ENCODE results near the gene VAMP3. TPM values are rescaled to one million over a fixed set of nuclear protein-coding genes. Genes with fewer than 3 reads are reported as not detected.

VAMP3 gene
- total RNA-seq, 1 donor from 2014 or later, result 31.8 TPM

DNA sequence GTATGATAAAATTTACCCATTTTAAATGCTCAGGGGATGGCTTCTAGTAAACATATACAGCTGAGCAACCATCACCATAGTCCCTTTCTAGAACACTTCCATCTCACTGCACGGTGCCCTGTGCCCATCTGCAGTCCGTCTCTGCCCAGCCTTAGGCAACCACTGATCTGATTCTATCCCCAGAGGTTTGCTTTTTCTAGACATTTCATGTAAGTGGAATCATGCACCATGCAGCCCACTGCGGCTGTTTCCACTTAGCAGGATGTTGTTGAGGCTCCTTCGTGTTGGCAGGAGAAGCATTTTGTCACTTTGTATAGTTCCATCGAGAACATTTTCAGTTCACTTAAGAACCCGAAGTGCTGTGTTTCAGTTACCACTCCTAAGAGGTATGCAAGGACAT, 27.8 kb upstream of the VAMP3 start:
- ChIA-PET POLR2A (no interaction called here), CTCF (interaction anchor here (4.3 kb wide), 1 partner anchor 9 kb away, joined by 29 read pairs; no protein-coding TSS in a partner anchor)
- Mint-ChIP-seq H3K4me3 (no peak overlapping the region), H3K27me3 (no peaks in the 10 kb centered on the region), H3K4me1 (peaks cover 4% of the 10 kb centered on the region), H3K36me3 (ENCODE audit: low read depth) (peaks cover 26% of the 10 kb centered on the region), H3K9me3 (peaks cover 3% of the 10 kb centered on the region), H3K27ac (no peak overlapping the region)
- intact Hi-C loops (cut with micrococcal nuclease), result no loop called here
- ATAC-seq (ENCODE audit: low read depth), result no peak
- TF ChIP-seq, protein P1, sequence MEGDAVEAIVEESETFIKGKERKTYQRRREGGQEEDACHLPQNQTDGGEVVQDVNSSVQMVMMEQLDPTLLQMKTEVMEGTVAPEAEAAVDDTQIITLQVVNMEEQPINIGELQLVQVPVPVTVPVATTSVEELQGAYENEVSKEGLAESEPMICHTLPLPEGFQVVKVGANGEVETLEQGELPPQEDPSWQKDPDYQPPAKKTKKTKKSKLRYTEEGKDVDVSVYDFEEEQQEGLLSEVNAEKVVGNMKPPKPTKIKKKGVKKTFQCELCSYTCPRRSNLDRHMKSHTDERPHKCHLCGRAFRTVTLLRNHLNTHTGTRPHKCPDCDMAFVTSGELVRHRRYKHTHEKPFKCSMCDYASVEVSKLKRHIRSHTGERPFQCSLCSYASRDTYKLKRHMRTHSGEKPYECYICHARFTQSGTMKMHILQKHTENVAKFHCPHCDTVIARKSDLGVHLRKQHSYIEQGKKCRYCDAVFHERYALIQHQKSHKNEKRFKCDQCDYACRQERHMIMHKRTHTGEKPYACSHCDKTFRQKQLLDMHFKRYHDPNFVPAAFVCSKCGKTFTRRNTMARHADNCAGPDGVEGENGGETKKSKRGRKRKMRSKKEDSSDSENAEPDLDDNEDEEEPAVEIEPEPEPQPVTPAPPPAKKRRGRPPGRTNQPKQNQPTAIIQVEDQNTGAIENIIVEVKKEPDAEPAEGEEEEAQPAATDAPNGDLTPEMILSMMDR (IDR thresholded peaks at IDR 0.05), result no peak
- DNase-seq, result no peak

GRCh38 chr1:7744882-7745281, 26.2 kb upstream of the VAMP3 start:
- CTCF ChIA-PET, result interaction anchor here (2.9 kb wide), 1 partner anchor 75 kb away, joined by 7 read pairs; no protein-coding TSS in a partner anchor
- H3K27ac Mint-ChIP-seq, result no peak overlapping the region
- intact Hi-C loops (cut with micrococcal nuclease), result no loop called here

DNA sequence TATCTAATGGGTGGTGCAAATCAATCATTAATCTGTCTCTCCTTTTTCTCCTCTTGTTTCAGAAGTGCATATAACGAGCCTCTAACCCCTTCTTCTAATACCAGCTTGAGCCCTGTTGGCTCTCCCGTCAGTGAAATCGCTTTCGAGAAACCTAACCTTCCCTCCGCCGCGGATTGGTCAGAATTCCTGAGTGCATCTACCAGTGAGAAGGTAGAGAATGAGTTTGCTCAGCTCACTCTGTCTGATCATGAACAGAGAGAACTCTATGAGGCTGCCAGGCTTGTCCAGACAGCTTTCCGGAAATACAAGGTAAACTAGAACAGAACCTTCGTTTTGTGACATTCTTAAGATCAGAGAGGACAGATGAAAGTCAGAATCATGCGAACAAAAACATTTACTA, 25.3 kb upstream of the VAMP3 start:
- ChIA-PET POLR2A (no interaction called here), CTCF (interaction anchor here (2.9 kb wide), 1 partner anchor 76 kb away, joined by 7 read pairs; no protein-coding TSS in a partner anchor)
- ATAC-seq (ENCODE audit: low read depth) (no peak), DNase-seq (no peak)
- H3K4me1 Mint-ChIP-seq, result no peaks in the 10 kb centered on the region
- no peak overlapping the region for H3K4me3 Mint-ChIP-seq
- TF ChIP-seq, protein P1 (IDR thresholded peaks at IDR 0.05), result no peak
- H3K9me3 Mint-ChIP-seq, result no peaks in the 10 kb centered on the region
- H3K36me3 Mint-ChIP-seq (ENCODE audit: low read depth), result peaks cover 20% of the 10 kb centered on the region
- intact Hi-C loops (cut with micrococcal nuclease), result no loop called here
- no peaks in the 10 kb centered on the region for H3K27me3 Mint-ChIP-seq
- no peak overlapping the region for H3K27ac Mint-ChIP-seq

More at GRCh38 chr1:7744882-7745281, 26.2 kb upstream of the VAMP3 start:
- POLR2A ChIA-PET, result no interaction called here
- DNase-seq (no peak), ATAC-seq (ENCODE audit: low read depth) (no peak)
- TF ChIP-seq, protein P1 (IDR thresholded peaks at IDR 0.05), result no peak
- Mint-ChIP-seq H3K4me3 (no peak overlapping the region), H3K9me3 (no peaks in the 10 kb centered on the region), H3K27me3 (no peaks in the 10 kb centered on the region), H3K36me3 (ENCODE audit: low read depth) (peaks cover 15% of the 10 kb centered on the region), H3K4me1 (peaks cover 4% of the 10 kb centered on the region)

DNA sequence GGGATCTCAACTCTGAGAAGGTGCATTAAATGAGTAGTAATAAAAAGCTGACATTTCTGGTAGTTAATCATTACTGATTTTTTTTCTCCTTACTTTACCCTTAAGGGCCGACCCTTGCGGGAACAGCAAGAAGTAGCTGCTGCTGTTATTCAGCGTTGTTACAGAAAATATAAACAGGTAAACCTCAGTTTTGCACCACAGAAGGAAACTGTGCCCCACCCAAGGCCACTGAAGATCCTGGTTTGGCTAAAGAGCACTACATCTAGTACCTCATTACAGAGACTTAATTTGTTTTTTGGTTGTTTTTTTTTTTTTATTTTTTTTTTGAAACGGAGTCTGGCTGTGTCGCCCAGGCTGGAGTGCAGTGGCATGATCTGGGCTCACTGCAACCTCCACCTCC, 23.5 kb upstream of the VAMP3 start:
- Mint-ChIP-seq H3K4me3 (no peak overlapping the region), H3K4me1 (no peaks in the 10 kb centered on the region), H3K27me3 (no peaks in the 10 kb centered on the region), H3K27ac (no peak overlapping the region), H3K9me3 (no peaks in the 10 kb centered on the region), H3K36me3 (ENCODE audit: low read depth) (peaks cover 20% of the 10 kb centered on the region)
- TF ChIP-seq, protein P1 (IDR thresholded peaks at IDR 0.05), result no peak
- ChIA-PET POLR2A (no interaction called here), CTCF (interaction anchor here (8.6 kb wide), 1 partner anchor 80 kb away, joined by 270 read pairs; no protein-coding TSS in a partner anchor)
- intact Hi-C loops (cut with micrococcal nuclease), result no loop called here
- ATAC-seq (ENCODE audit: low read depth) (no peak), DNase-seq (no peak)

DNA sequence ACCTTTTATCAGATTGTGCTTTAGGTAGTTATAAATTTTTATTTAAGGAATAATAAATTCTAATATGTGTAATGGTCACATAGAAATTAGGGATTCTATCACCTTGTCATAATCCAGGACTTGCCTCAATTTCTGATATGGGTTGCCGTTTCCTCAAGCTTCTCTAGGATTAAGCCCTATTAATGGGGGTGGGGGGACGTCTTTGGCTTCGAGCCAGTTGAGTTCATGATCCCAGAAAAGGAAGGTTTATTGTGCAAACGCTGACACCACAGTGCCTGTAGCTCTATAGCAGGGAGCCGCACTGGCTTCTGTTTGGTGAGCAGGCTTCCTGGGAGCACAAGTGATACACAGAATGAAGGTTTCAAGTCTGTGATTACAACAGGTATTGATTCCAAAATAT, 22.0 kb upstream of the VAMP3 start:
- Mint-ChIP-seq H3K36me3 (ENCODE audit: low read depth) (peaks cover 22% of the 10 kb centered on the region), H3K27ac (no peak overlapping the region), H3K9me3 (no peaks in the 10 kb centered on the region), H3K27me3 (no peaks in the 10 kb centered on the region), H3K4me3 (no peak overlapping the region), H3K4me1 (peaks cover 5% of the 10 kb centered on the region)
- ChIA-PET CTCF (interaction anchor here (1.3 to 8.6 kb wide), 2 partner anchors 19 to 82 kb away, joined by 3 to 270 read pairs; no protein-coding TSS in a partner anchor), POLR2A (no interaction called here)
- intact Hi-C loops (cut with micrococcal nuclease), result no loop called here
- DNase-seq, result no peak
- TF ChIP-seq, protein P1 (IDR thresholded peaks at IDR 0.05), result no peak
- ATAC-seq (ENCODE audit: low read depth), result no peak

Measured in activated B cell treated with CpG ODN at 0.5 μM for 24 hours (primary cell).